Left renal pelvis (tissue), 4 donors: ENCODE data around the gene ACSF3. TPM values are rescaled to one million over a fixed set of nuclear protein-coding genes. Genes with fewer than 3 reads are reported as not detected.

Experiments used
- DNase-seq, 4 donors: peaks; one replicate each; pipeline ENCODE4 v3.0.0-alpha.2; 2013; ENCODE audit warnings: low read depth in 4 of 4, low spot score in 3 of 4
- polyA plus RNA-seq, 4 donors: library from polyadenylated mRNA; unstranded; fragments of 120-200 nt; gene quantifications; one replicate each; pipeline ENCODE4 v1.2.1, GENCODE V29; 2013; ENCODE audit not compliant: insufficient read length in 4 of 4

ACSF3 gene
- polyA plus RNA-seq, 4 donors = 19.4 to 39.5 (median 28.8) TPM

- no peak for DNase-seq
Observed at GRCh38 chr16:89106533-89107202, 13.0 kb downstream of the ACSF3 start.

GRCh38 chr16:89107203-89107582, 13.5 kb downstream of the ACSF3 start:
- no peak for DNase-seq

- DNase-seq = no peak
Observed at GRCh38 chr16:89108416-89108815, 14.8 kb downstream of the ACSF3 start.

GRCh38 chr16:89110641-89111040, 17.0 kb downstream of the ACSF3 start:
- DNase-seq = no peak

- no peak for DNase-seq
Observed at GRCh38 chr16:89111263-89111662, 17.6 kb downstream of the ACSF3 start.

GRCh38 chr16:89112377-89113151, 18.9 kb downstream of the ACSF3 start:
- no peak for DNase-seq

- DNase-seq = no peak
Observed at GRCh38 chr16:89113152-89113547, 19.5 kb downstream of the ACSF3 start.

GRCh38 chr16:89113661-89114060, 20.0 kb downstream of the ACSF3 start:
- no peak for DNase-seq

GRCh38 chr16:89114159-89114981, 20.7 kb downstream of the ACSF3 start:
- DNase-seq = no peak

GRCh38 chr16:89115216-89115861, 21.7 kb downstream of the ACSF3 start:
- DNase-seq = no peak

GRCh38 chr16:89116341-89117226, 22.9 kb downstream of the ACSF3 start:
- no peak for DNase-seq

- DNase-seq = no peak
Observed at GRCh38 chr16:89117227-89117974, 23.7 kb downstream of the ACSF3 start.

- no peak for DNase-seq
Observed at GRCh38 chr16:89117975-89118289, 24.3 kb downstream of the ACSF3 start.

GRCh38 chr16:89118361-89119165, 24.9 kb downstream of the ACSF3 start:
- DNase-seq = no peak

GRCh38 chr16:89119166-89119621, 25.5 kb downstream of the ACSF3 start:
- DNase-seq = no peak

- no peak for DNase-seq
Observed at GRCh38 chr16:89119661-89120141, 26.0 kb downstream of the ACSF3 start.

- DNase-seq = no peak
Observed at GRCh38 chr16:89120281-89120680, 26.6 kb downstream of the ACSF3 start.

GRCh38 chr16:89120921-89121351, 27.3 kb downstream of the ACSF3 start:
- no peak for DNase-seq
